Psoas muscle (tissue), 8 donors: ENCODE results near the gene ATL1. TPM values are rescaled to one million over a fixed set of nuclear protein-coding genes. Genes with fewer than 3 reads are reported as not detected.
"Not testable (repeated sequence)": the region's sequence is repeated elsewhere in the genome, so short reads cannot be mapped to it uniquely, and the experiment has no call there.

Experiments
- ATAC-seq, 4 donors: fragments of 200-7000 bp; cut with Tn5 transposase; one replicate each; pipeline ENCODE4 v1.9.1; 2020; ENCODE audit warnings: moderate library complexity in 3 of 4, mild to moderate bottlenecking in 2 of 4
- DNase-seq, 2 donors: peaks; one replicate each; pipeline ENCODE4 v3.0.0-alpha.2; 2020
- H3K27ac ChIP-seq: fragments of 200-600 bp; one replicate; pipeline ENCODE4 v1.8.0; 2022
- H3K27me3 ChIP-seq, 3 donors: fragments of 200-600 bp in 1 of 3; one replicate each; pipeline versions ENCODE4 v1.6.1 to v1.8.0; 2013 to 2022; ENCODE audit warnings: low read length in 2 of 3, mild to moderate bottlenecking in 2 of 3, moderate library complexity in 1 of 3; ENCODE audit not compliant: insufficient read depth in 3 of 3
- H3K36me3 ChIP-seq, 2 donors: fragments of 200-600 bp in 1 of 2; one replicate each; pipeline versions ENCODE4 v1.6.1 to v1.8.0; 2013 to 2022; ENCODE audit warnings: low read depth in 1 of 2, mild to moderate bottlenecking in 1 of 2, moderate library complexity in 1 of 2; ENCODE audit not compliant: insufficient read depth in 1 of 2
- H3K4me1 ChIP-seq: fragments of 200-600 bp; one replicate; pipeline ENCODE4 v1.8.0; 2022
- H3K4me3 ChIP-seq: fragments of 200-600 bp; one replicate; pipeline ENCODE4 v1.8.0; 2022; ENCODE audit warnings: mild to moderate bottlenecking
- H3K9me3 ChIP-seq: fragments of 200-600 bp; one replicate; pipeline ENCODE4 v1.8.0; 2022
- WGBS, 3 donors: extraction: QIAGEN DNeasy Blood & Tissue Kit; methylation state at CpG; one replicate each; pipeline versions ENCODE4 v1.1.6 to v1.1.7; 2013; 5-methylcytosine and 5-hydroxymethylcytosine counted together
- intact Hi-C, 2 donors: fragments of 100-400 bp; cut with DNase I; formaldehyde crosslinking; loops; one replicate each; pipeline versions ENCODE4 v1.11.0 to v1.14.2; 2022
- polyA plus RNA-seq, 3 donors: library from polyadenylated mRNA; stranded (reverse); fragments of 200-250 nt; gene quantifications; one replicate each; pipeline ENCODE4 v1.2.3, GENCODE V29; 2013
- total RNA-seq, 4 donors: library from RNA; stranded (reverse); fragmentation: NEBNext Ultra II Directional in 2 of 4; extraction: Animal tissue kit (Norgen Biotek cat#: 25700) in 2 of 4; gene quantifications; one replicate each; pipeline versions ENCODE4 v1.2.1 to v1.2.4, GENCODE V29; 2021 to 2023
- TF ChIP-seq, protein P1 (sequence below): fragments of 200-600 bp; IDR thresholded peaks from one replicate; pipeline ENCODE4 v1.8.0; 2022; ENCODE audit warnings: antibody characterized with exemption
- donor health status: healthy with polysubstance abuse.
- donor health status: DM: no; HTN: no; CAD: no; lungs with moderate emphysema.
- donor health status: Bipolar disorder and iron deficiency.
- donor health status: healthy.
- donor health status: DM: yes; HTN: yes; CAD: no.
- donor health status: DM: no; HTN: no; CAD: no.
- donor health status: DM: no; HTN: no; CAD: no.
- donor health status: DM: yes; HTN: yes; CAD: no.

ATL1 gene
- total and polyA plus RNA-seq, 7 donors = 0.43 to 1.4 (median 0.64) TPM

DNA sequence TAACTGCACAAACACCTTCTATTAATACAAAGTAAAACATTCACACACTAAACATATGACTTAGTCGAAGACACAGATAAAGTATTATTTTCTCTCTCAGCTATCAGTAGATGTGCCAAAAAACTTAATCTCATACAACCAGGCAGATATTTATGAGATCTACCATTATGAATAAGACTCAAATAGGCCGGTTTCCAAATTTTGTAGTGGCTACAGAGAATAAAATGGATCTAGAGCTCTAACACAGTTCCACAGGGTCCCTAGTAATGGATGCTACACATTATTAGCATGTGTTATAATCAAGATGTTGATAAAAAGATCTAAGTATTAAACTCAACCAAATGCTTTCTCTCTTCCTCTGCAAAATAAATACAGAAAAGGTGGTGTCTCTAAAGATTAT lies 97.8 kb downstream of the ATL1 start:
- H3K36me3 ChIP-seq = peaks cover 0 to 15% of the 10 kb centered on the region in 2 donors
- H3K27ac ChIP-seq = no peak overlapping the region
- H3K4me3 ChIP-seq = no peak overlapping the region
- H3K9me3 ChIP-seq = no peaks in the 10 kb centered on the region
- intact Hi-C loops = no loop called here
- peaks cover 17% of the 10 kb centered on the region for H3K4me1 ChIP-seq
- no peak for DNase-seq
- ATAC-seq = no peak
- TF ChIP-seq, protein P1, sequence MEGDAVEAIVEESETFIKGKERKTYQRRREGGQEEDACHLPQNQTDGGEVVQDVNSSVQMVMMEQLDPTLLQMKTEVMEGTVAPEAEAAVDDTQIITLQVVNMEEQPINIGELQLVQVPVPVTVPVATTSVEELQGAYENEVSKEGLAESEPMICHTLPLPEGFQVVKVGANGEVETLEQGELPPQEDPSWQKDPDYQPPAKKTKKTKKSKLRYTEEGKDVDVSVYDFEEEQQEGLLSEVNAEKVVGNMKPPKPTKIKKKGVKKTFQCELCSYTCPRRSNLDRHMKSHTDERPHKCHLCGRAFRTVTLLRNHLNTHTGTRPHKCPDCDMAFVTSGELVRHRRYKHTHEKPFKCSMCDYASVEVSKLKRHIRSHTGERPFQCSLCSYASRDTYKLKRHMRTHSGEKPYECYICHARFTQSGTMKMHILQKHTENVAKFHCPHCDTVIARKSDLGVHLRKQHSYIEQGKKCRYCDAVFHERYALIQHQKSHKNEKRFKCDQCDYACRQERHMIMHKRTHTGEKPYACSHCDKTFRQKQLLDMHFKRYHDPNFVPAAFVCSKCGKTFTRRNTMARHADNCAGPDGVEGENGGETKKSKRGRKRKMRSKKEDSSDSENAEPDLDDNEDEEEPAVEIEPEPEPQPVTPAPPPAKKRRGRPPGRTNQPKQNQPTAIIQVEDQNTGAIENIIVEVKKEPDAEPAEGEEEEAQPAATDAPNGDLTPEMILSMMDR = no peak
- no peaks in the 10 kb centered on the region for H3K27me3 ChIP-seq
- WGBS, 3 donors = 12 to 20% (median 13%) methylated on average over 2 of the region's 2 CpGs

DNA sequence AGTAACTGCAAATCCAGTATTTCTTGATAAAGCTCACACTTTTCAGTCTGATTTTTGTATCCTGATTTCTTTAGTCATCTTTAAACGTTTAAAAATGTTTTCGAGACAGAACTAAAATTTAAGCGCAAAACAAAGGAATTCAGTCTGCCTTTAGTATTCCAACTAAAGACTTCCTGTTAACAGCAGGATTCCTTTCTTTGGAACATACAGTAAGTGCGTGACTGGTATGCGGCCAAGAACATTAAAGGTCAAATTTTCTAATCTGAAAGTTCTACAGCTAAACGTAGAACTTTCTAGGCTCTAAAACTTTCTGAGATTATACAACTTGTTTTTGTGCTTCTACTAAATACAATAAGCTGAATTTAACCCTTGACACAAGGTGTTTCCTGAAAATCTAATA lies 98.3 kb downstream of the ATL1 start:
- Histone ChIP-seq H3K27me3 (no peaks in the 10 kb centered on the region), H3K4me1 (peaks cover 17% of the 10 kb centered on the region), H3K27ac (peak overlapping the region; percentile 25), H3K4me3 (no peak overlapping the region), H3K9me3 (no peaks in the 10 kb centered on the region), H3K36me3 (peaks cover 0 to 15% of the 10 kb centered on the region in 2 donors)
- ATAC-seq (no peak), DNase-seq (no peak)
- WGBS, 3 donors = 28 to 42% (median 31%) methylated on average over 6 of the region's 6 CpGs
- intact Hi-C loops = no loop called here
- TF ChIP-seq, protein P1 = no peak

GRCh38 chr14:50659327-50659974 lies 99.5 kb downstream of the ATL1 start:
- WGBS, 3 donors = 82 to 87% (median 86%) methylated on average over 6 of the region's 6 CpGs
- Histone ChIP-seq H3K27me3 (no peaks in the 10 kb centered on the region), H3K4me1 (peaks cover 17% of the 10 kb centered on the region), H3K27ac (no peak overlapping the region), H3K4me3 (no peak overlapping the region), H3K9me3 (no peaks in the 10 kb centered on the region), H3K36me3 (peaks cover 0 to 25% of the 10 kb centered on the region in 2 donors)
- ATAC-seq = peak in 1 of 4 donors; percentile 26
- intact Hi-C loops = no loop called here
- TF ChIP-seq, protein P1 = no peak
- DNase-seq = no peak

- WGBS, 3 donors = 96 to 97% (median 96%) methylated on average over 2 of the region's 2 CpGs
- not testable (repeated sequence) for H3K4me3 ChIP-seq, H3K27ac ChIP-seq, H3K27me3 ChIP-seq, H3K9me3 ChIP-seq, DNase-seq, ATAC-seq
- H3K36me3 ChIP-seq = peaks cover 0 to 30% of the 10 kb centered on the region in 2 donors
- H3K4me1 ChIP-seq = peaks cover 12% of the 10 kb centered on the region
- intact Hi-C loops = loop anchor here in 1 of 2 donors (10.0 kb wide), 1 partner anchor 60 kb away; no protein-coding TSS in a partner anchor
Observed at GRCh38 chr14:50664579-50664978, 104.6 kb downstream of the ATL1 start.

GRCh38 chr14:50665300-50665699 lies 105.4 kb downstream of the ATL1 start:
- not testable (repeated sequence) for DNase-seq, H3K27me3 ChIP-seq, ATAC-seq, H3K9me3 ChIP-seq, H3K27ac ChIP-seq
- Histone ChIP-seq H3K36me3 (peaks cover 0 to 30% of the 10 kb centered on the region in 2 donors), H3K4me1 (peaks cover 12% of the 10 kb centered on the region), H3K4me3 (peak overlapping the region; percentile 87)
- intact Hi-C loops = loop anchor here (5.0 to 10.0 kb wide), 2 partner anchors 60 to 63 kb away; no protein-coding TSS in a partner anchor
- 65 to 82% (median 70%) methylated on average over 5 of the region's 5 CpGs for WGBS, 3 donors
